IPS-11a (cell line): ENCODE results near the gene LRRC15.

Experiments used
- H3K4me3 ChIP-seq: one replicate; pipeline ENCODE4 v1.5.1; 2013; ENCODE audit warnings: low read depth, low read length, control low read depth

The LRRC15 gene

DNA sequence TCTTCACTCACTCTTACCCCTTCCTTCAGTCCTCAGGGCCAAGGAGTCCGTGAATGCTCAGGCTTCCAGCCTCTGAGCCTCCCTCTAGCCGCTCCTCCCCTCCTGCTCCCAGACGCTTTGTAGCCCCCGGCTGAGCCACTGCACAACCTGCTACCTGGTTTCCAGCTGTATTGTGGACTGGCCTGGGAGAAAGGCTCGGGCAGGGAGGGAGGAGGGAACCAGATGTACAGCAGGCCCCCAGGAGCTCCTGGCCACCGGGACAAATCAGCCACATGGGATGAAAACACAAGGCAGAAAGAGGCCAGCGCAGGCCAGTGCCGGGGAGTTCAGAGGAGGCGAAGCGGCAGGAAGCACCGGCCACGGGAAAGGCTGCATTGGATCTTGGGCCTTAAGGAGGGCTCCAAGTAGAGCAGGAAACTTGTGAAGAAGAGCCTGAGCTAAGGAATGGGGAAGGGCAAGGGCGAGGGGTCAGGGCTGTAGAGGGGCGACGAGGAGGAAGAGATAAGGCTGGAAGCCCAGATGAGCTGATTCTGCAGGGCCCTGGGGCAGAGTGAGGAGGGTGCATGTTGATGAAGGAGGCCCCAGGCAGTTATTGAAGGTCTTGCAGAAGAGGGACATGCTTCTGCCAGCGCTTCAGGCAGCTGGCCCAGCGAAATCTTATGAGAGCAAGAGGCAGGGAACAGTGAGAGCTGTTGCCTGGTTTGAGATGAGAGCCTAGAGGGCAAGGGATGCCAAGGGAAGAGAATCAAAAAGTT lies 32.8 kb downstream of the LRRC15 start:
- no peak overlapping the region for H3K4me3 ChIP-seq

DNA sequence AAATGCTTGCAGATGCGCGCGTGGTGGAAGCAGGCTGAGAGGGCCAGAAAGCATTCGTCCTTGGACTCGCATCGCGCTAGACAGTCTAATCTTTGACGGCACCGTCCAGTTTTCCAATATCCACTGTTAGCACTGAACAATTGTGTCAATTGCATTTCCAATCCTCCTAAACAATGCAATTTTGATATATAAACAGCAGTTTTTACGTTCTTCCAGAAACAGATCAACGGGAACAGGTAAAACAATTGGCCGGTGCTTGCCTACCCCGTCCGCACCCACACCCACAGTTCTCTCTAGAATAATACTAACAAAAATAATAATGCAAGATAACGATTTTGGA lies 35.6 kb downstream of the LRRC15 start:
- no peak overlapping the region for H3K4me3 ChIP-seq

DNA sequence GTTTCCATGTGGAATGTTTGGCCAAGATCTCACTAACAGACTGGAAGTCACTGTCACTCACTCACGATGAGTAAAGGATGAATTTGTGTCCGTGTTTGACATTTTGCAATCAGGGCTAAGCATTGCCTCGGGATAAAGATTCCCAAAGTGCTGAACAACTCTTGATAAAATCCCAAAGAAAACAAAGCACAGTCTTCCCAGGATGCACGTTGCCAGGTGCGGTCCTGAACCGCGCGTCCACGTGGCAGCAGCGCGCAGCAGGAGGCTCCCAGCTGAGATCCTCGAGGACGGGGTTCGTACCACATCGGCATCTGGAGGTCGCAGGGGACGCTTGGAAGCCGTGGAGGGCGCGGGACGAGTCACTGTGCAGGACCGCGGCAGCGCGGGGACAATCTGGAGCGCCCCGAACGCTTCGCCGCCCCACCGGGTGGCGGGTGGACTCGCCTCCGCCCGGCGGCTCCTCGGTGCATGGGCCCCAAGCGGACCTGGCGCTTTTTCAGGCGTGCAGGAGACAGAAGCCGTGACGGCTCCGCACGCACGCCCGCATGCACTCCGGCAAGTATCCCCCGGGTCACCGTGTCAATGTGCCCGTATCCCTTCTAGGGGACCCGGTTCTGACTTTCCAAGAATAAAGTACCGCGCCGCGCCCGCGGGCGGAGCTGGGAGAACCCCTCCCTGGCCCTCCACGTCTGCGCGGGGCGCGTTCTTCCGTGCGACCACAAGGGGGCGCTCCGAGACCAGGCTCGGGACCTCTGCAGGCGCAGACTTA lies 36.1 kb downstream of the LRRC15 start:
- H3K4me3 ChIP-seq, result peak overlapping the region; percentile 31

DNA sequence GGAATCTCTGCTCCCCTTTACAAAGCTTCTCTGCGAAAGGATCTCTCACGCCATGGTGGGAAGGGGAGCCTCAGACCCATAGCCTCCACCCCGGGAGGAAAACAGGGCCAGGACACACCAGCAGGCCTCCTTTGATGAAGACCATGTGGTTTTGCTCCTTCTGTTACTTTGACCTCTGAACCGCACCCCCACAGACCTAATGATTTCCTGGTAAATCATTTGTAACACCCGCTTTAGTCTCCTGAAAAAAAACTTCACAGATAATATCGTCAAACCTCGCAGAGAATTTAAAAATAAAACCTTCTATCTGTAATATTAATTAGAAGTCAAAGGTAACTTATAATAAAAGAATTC lies 36.7 kb downstream of the LRRC15 start:
- H3K4me3 ChIP-seq, result no peak overlapping the region

DNA sequence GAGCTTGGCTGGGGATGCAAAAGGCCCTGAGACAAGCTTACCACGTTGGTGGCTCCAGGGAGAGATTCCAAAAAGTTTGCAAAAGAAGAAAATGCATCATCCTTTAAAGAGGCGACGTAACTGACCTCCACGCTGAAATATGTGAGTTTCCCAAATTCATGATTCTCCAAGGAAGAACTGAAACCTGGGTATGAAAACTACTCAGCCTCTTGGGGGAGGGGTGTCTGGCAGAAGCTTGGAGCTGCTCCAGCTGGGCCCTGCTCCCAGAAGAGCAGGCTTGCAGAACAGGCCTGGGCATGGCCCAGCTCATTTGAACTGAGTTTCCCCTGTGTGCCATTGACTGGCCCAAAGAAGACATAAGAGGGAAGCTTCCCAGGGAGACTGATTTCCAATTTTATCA lies 39.0 kb downstream of the LRRC15 start:
- H3K4me3 ChIP-seq, result no peak overlapping the region

DNA sequence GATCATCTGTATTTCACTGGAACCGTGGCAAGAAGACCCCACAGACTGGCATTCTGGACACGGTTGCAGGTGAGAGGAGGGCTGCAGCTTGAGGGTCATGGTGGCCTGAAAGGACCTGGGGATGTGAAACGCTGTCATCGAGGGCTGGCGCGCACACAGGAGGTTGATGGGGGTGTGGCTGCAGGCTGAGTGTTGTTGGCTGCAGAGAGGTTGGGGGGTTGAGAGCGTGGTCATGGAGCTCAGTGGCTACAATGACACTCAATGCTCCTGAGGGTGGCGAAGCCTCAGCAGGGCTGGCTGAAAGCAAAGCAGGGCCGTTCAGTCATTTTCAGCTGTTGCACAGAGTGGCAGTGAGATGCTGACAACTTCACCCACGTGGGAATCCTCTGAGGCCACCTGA lies 39.4 kb downstream of the LRRC15 start:
- H3K4me3 ChIP-seq, result no peak overlapping the region

DNA sequence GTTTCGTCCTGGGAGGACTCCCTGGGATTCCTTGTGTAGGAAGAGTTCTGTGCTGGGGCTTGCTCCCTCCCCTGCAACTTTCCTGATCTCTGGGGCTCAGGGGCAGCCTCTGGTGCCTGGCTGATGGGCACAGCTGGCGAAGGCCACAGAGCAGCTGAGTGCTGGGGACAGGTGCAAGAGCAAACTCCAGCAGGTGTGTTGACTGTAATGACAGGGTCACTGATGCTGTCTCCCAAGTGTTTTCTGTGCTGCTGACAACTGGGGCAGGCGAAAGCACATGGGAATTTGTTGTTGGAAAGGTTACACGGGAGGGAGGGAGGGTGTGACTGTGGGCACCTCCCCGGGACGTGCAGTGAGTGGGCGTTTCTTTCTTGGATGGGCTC lies 40.0 kb downstream of the LRRC15 start:
- H3K4me3 ChIP-seq, result no peak overlapping the region

DNA sequence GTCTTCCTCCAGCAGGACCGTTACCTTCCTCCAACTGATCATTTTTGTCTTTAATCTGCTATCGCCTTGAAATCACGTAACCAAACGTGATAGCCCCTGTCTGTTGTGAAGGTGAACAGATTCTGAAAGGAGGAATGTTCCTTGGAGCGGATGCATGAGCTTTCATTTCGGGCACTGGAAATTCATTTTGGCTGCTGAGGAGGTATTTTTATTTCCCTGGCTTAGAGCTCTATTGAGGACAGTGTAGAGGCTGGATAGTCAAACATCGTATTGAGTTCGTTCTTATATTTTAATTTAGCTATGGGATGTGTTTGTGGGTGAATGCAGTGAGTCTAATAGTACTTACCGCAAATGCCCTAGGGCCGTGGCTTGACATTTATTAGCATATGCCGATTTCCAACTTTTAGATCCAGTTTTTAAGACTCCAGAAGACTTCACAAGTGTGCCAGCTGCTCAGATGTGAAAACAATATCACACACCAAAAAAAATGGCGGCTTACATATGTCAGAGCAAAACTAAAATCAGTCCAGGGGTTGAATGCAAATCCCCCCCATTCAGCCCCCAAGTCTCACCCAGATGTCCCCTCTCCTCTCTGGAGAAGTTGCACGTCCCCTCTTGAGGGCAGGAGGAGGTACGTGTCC lies 40.5 kb downstream of the LRRC15 start:
- H3K4me3 ChIP-seq, result no peak overlapping the region

DNA sequence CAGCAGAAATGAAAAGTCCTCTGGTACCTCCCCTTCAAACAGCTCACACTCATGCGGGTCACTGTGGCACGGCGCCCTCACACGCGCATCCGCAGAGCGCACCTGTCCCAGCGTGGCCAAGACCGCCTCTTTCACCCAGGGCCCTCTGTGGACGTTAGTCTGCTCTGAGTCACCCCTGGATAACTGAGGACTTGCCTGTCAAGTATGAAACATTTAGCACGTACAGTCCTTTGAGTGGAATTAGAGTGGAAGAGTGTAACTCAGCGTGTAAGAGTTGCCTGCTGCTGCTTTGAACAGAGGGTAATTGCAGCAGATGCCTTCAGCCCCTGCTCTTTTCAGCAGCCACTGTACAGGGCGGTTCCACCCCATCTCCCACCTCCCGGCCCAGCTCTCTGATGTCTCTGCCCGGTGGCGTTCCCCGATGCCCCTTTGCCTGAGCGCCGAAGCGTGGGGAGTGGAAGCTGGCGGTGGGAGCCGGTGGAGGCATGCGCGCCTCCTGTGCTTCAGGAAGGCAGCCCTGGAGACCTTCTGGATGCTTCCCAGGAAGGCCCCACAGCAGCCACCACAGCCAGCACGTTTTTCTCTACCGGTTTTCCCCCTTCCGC lies 41.4 kb downstream of the LRRC15 start:
- no peak overlapping the region for H3K4me3 ChIP-seq

DNA sequence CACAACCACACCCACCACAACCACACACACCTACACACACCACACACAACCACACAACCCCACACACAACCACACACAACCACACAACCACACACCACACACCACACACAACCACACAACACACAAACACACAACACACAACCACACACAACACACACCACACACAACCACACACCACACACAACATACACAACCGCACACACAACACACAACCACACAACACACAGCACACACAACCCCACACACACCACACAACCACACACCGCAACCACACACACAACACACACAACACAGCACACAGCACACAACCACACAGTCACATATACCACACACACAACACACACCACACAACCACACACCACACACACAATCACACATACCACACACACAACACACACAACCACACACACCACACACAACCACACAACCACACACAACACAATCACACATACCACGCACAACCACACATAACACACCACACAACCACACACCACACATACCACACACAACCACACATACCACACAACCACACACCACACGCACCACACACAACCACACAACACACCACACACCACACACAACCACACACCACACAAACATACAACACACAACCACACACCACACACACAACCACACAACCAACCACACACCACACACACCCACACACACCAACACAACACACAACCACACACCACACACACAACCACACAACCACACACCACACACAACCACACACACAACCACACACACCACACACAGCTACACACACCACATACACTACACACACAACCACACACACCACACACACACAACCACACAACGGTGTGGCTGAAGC lies 42.1 kb downstream of the LRRC15 start:
- H3K4me3 ChIP-seq, result no peak overlapping the region

DNA sequence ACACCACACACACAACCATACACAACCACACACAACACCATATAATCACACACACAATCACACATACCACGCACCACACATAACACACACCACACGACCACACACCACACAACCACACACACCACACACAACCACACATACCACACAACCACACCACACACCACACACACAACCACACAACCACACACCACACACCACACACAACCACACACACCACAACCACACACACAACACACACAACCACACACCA lies 42.6 kb downstream of the LRRC15 start:
- no peak overlapping the region for H3K4me3 ChIP-seq

DNA sequence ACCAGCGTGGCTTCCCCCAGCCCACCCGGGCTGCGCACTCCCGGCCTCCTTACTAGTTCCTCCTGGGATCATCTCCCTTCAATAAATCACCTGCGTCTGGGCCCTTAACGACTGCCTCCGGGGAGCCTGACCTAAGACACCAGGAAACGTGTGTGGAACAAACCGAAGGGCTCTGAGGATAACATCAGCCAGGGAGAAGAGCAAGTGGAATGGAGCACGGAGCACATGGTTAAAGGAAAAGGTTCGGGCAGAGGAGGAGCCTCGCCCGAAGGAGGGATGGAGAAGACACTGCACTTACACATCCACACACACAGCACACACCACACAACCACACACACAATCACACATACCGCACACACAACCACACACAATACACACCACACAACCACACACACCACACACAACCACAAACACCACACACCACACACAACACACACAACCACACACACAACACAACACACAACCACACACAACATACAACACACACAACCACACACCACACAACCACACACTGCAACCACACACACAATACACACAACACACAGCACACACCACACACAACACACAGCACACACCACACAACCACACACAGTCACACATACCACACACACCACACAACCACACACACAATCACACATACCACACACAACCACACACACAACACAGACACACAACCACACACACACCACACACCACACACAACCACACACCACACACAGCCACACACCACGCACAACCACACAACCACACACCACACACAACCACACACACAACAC lies 43.2 kb downstream of the LRRC15 start:
- no peak overlapping the region for H3K4me3 ChIP-seq

DNA sequence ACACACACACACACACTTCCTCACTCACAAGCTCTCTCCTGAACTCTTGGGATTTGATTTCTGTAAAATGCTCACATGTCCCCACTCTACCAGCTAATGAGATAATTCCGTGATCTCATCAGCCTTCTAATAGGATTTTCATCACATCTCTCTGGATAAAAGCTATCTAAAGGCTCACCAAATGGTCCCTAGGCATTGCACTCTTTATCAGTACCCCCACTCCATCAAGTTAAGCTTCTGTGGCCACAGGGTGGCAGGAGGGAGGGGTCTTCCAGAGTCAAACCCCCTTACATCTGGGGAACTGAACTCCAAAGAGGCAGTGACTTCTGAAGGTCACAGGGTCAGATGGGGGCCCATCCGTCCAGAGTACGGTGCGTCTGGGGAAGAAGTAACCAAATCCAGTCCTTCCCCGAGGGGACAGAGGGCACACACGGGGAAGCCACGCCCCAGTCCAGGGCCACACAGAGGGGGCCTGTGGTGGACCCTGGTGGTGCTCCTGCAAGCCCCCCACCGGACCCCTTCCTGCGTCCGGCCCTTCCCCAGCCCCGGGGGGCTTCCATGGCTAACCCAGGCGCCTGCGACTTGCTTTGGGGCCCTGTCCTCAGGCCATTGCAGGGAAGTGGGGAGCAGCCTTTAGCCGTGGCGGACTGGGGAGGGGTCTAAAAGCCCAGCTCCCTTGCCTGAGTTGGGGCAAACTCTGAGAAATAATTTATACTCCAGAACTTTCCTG lies 44.0 kb downstream of the LRRC15 start:
- no peak overlapping the region for H3K4me3 ChIP-seq

DNA sequence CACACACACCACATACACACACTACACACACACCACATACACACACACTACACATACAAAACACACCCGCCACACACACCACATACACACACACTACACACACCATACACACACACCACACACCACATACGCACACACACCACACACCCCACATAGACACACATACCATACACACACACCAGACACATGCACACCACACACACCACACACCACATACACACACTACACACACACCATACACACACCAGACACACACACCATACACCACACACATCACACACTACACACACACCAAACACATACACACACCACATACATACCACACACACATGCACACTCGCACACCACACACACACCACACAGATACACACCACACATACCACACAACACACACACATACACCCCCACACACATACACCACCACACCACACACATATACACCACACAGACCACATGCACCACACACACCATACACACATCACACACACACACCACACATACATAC lies 44.7 kb downstream of the LRRC15 start:
- no peak overlapping the region for H3K4me3 ChIP-seq

DNA sequence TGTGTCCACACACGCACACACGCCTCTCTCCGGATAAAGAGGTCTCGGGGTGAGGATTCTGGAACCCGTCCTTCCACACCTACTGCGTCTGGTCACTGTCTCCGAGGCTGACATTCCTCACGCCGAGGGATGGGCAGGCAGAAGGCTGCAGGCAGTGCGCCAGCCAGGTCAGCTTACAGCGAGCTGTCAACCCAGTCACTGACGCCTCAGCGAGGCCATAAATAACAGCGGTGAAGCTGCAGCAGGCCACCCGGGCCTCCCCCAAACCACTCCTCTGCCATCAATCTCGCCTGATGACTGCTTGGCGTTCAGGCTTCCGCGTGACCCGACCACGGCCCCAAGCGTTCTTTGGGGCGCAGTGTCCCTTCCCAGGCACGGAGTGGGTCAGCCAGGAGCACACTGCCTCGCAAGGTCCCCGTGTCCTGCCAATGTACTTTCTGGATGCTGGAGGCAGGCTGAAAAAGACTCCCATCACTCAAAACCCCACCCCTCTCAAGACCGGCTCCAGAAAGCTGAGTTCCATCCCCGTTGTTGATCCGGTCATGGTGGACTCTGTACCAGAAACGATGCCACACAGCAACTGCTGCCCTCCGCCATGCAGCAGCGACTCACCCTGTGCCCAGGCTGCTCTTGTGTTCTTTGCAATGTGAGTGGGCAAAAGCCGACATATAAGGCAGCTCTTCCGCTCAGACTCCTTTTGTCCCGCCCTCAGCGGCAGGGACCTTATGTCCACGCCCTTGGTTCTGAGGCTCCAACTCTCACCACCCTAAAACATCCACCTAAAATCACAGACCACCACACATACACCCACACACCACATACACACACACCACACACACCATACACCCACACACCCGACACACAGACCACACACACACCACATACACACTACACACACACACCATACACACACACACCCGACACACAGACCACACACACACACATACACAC lies 45.5 kb downstream of the LRRC15 start:
- no peak overlapping the region for H3K4me3 ChIP-seq

DNA sequence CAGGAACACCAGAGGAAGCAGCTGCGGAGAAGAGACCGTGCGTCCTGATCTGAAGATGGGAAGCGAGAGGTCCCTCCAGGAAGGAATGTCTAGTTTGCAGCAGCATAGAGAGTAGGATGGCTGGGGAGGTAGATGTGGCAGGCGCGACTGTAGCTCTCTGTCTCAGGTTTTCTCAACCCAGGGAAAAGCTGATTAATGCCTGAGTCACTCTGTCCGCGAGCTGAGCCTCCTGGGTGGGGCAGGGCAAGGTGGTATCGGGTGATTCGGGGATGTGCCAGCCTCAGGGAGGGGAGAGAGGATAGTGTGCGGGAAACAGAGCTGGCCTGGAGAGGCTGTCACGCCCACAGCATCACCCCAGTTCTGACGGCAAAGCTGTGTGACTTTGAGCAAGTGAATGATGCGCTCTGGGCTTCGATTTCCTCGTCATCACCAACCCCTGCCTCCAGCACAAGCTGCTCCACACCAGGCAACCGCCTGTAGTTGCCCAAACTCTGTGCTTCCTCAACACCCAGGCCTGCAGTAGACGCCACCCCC lies 46.8 kb downstream of the LRRC15 start:
- no peak overlapping the region for H3K4me3 ChIP-seq

DNA sequence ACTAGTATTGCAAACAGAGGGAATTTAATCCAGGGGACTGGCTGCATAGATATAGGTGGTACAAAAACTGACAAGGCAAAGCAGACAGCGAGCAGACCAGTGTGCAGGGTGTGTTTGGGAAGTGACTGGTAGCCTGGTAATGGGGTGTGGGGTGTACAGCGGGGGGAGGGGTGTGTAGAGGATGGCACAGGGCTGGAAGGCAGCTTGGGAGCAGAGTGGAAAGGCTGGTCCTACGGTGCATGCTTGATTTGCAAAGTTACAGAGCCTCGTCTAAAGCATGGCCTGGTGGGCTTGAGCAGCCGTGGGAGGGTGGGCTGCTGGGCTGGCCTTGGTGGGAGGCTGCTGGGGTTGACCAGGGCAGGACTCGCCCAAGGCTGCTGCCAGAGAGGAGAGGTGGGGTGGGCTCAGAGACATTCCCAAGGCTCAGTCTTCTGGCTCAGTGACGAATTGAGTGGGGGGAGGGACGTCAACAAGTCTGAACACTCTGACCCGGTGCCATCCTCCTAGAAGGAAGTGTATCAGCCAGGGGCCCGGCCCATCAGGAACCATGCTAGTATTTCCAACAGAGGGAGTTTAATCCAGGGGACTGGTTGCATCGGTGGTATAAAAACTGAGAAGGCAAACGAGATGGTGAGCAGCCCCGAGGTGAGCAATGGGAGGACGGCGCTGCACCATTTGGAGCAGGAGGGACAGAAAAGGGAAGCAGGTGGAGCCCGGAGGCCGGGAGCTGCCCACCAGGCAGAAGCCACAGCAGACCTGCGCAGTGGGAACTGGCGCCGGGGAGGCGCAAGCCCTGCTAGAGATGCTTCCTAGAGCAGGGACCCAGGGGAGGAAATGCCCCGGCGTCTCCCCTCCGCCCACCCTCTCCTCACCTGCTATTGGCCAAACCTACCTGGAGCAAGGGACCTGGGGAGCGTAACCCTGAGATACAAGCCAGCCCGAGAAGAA lies 47.6 kb downstream of the LRRC15 start:
- no peak overlapping the region for H3K4me3 ChIP-seq
